ENCODE results near the gene ZP2.

Gene ZP2

DNA sequence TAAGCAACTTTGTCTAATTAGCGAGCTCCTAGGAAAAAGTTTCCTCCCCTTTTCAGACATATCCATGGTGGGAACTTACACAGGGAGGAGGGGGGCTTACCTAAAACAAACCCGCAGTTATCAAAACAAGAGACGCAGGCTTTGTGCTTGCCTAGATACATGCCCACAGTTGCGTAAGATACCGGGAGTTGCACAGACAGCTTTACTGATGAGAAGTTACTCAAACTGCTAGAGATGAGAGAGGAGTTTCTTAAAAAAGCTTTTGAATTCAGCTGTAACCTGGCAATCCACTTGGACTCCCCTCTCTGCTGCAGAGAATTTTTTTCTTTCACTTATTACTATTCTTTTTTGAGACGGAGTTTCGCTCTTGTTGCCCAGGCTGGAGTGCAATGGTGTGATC lies 6.8 kb upstream of the ZP2 start:
- Histone ChIP-seq H3K4me3 (ENCODE audit: low read length in 2 of 2) (no peak overlapping the region), H2AFZ (ENCODE audit: low read length) (no peak overlapping the region), H3K27me3 (ENCODE audit: control insufficient read depth in 3 of 3, insufficient read depth in 3 of 3, low read depth in 1 of 3, low read length in 3 of 3) (peaks cover 0 to 15% (median 0%) of the 10 kb centered on the region in 3 experiments), H2BK5ac (ENCODE audit: low read length) (no peak overlapping the region), H2AK5ac (ENCODE audit: low read depth, low read length) (no peak overlapping the region), H3K14ac (ENCODE audit: low read length) (no peak overlapping the region), H3K4me2 (ENCODE audit: insufficient read depth, low read length, poor library complexity, severe bottlenecking) (no peak overlapping the region), H4K8ac (ENCODE audit: low read depth, low read length) (no peak overlapping the region), H2BK15ac (ENCODE audit: low read length) (no peak overlapping the region), H4K91ac (ENCODE audit: low read depth, low read length, poor library complexity) (no peak overlapping the region), H3K79me1 (ENCODE audit: low read depth, low read length) (no peaks in the 10 kb centered on the region), H3K9me3 (replicated peaks in 1 of 2; ENCODE audit: control insufficient read depth in 2 of 2, insufficient read depth in 1 of 2, low read depth in 1 of 2, low read length in 2 of 2) (no peaks in the 10 kb centered on the region), H2BK120ac (ENCODE audit: low read depth, low read length) (no peak overlapping the region), H3K4ac (ENCODE audit: low read length) (no peak overlapping the region), H2BK12ac (ENCODE audit: low read length) (no peak overlapping the region), H3K23ac (ENCODE audit: low read depth, low read length, poor library complexity) (no peak overlapping the region), H3K9ac (ENCODE audit: low read depth, low read length, poor library complexity) (no peak overlapping the region), H3K4me1 (ENCODE audit: control insufficient read depth in 2 of 2, insufficient read depth in 1 of 2, low read depth in 1 of 2, low read length in 2 of 2) (peaks cover 0 to 4% of the 10 kb centered on the region in 2 donors), H3K27ac (replicated peaks; ENCODE audit: low read length) (no peak overlapping the region), H3K18ac (ENCODE audit: low read length) (no peak overlapping the region), H3K36me3 (replicated peaks in 1 of 2; ENCODE audit: control insufficient read depth in 2 of 2, insufficient read depth in 2 of 2, low read length in 2 of 2) (no peaks in the 10 kb centered on the region)
- WGBS, 2 donors (ENCODE audit: extremely low coverage in 2 of 2, insufficient read length in 2 of 2, insufficient replicate concordance in 1 of 2), result no CpG with 5 or more reads among the region's 7 CpGs
- no peak for DNase-seq (ENCODE audit: low spot score)

DNA sequence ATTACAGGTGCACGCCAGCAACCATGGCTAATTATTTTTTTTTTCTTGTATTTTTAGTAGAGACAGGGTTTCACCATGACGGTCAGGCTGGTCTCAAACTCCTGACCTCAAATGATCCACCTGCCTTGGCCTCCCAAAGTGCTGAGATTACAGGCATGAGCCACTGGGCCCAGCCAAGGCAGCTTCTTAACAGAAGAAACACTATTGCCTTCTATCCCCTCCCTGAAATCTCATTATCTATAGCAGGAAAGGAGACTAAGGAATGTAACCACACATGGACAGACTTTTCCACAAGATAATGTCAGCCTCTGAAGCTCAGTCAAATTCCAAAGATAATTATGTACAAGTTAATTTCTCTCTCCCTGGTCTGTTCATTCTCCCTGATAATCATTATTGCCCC lies 5.7 kb upstream of the ZP2 start:
- no peak overlapping the region for H2BK120ac ChIP-seq (ENCODE audit: low read depth, low read length)
- no peaks in the 10 kb centered on the region for H3K79me1 ChIP-seq (ENCODE audit: low read depth, low read length)
- no peak for DNase-seq (ENCODE audit: low spot score)
- H3K9ac ChIP-seq (ENCODE audit: low read depth, low read length, poor library complexity), result no peak overlapping the region
- no peaks in the 10 kb centered on the region for H3K9me3 ChIP-seq (replicated peaks in 1 of 2; ENCODE audit: control insufficient read depth in 2 of 2, insufficient read depth in 1 of 2, low read depth in 1 of 2, low read length in 2 of 2)
- no peaks in the 10 kb centered on the region for H3K4me1 ChIP-seq (ENCODE audit: control insufficient read depth in 2 of 2, insufficient read depth in 1 of 2, low read depth in 1 of 2, low read length in 2 of 2)
- no peak overlapping the region for H2BK5ac ChIP-seq (ENCODE audit: low read length)
- H3K27me3 ChIP-seq (ENCODE audit: control insufficient read depth in 3 of 3, insufficient read depth in 3 of 3, low read depth in 1 of 3, low read length in 3 of 3), result peaks cover 0 to 8% (median 0%) of the 10 kb centered on the region in 3 experiments
- H3K4me2 ChIP-seq (ENCODE audit: insufficient read depth, low read length, poor library complexity, severe bottlenecking), result no peak overlapping the region
- no peak overlapping the region for H3K23ac ChIP-seq (ENCODE audit: low read depth, low read length, poor library complexity)
- WGBS, 2 donors (ENCODE audit: extremely low coverage in 2 of 2, insufficient read length in 2 of 2, insufficient replicate concordance in 1 of 2), result no CpG with 5 or more reads among the region's 2 CpGs
- no peak overlapping the region for H2AK5ac ChIP-seq (ENCODE audit: low read depth, low read length)
- H2AFZ ChIP-seq (ENCODE audit: low read length), result no peak overlapping the region
- no peak overlapping the region for H3K14ac ChIP-seq (ENCODE audit: low read length)
- H3K4me3 ChIP-seq (ENCODE audit: low read length in 2 of 2), result no peak overlapping the region
- H3K4ac ChIP-seq (ENCODE audit: low read length), result no peak overlapping the region
- no peak overlapping the region for H3K18ac ChIP-seq (ENCODE audit: low read length)
- H2BK15ac ChIP-seq (ENCODE audit: low read length), result no peak overlapping the region
- H3K36me3 ChIP-seq (replicated peaks in 1 of 2; ENCODE audit: control insufficient read depth in 2 of 2, insufficient read depth in 2 of 2, low read length in 2 of 2), result no peaks in the 10 kb centered on the region
- no peak overlapping the region for H2BK12ac ChIP-seq (ENCODE audit: low read length)
- H4K91ac ChIP-seq (ENCODE audit: low read depth, low read length, poor library complexity), result no peak overlapping the region
- H3K27ac ChIP-seq (replicated peaks; ENCODE audit: low read length), result no peak overlapping the region
- no peak overlapping the region for H4K8ac ChIP-seq (ENCODE audit: low read depth, low read length)

DNA sequence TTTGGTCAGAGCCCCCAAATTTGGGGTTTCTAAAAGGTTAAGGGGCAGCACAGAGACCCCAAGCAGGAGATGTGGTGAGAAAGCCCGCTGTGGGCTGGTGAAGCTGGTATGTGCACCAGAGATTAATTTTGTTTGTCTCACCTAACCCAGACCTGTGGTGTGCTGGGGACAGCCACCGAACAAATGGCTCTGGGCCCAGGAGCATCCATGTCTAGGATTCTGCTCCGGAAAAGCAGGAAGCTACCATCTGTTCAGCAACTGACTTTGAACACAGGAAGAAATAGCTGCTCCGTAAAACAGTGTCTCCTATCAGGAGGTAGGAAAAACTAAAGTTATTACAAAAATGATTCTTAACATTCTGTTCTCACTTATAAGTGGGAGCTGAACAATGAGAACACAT lies 2.7 kb upstream of the ZP2 start:
- H4K8ac ChIP-seq (ENCODE audit: low read depth, low read length), result no peak overlapping the region
- H3K27ac ChIP-seq (replicated peaks; ENCODE audit: low read length), result no peak overlapping the region
- no CpG with 5 or more reads among the region's 4 CpGs for WGBS, 2 donors (ENCODE audit: extremely low coverage in 2 of 2, insufficient read length in 2 of 2, insufficient replicate concordance in 1 of 2)
- no peaks in the 10 kb centered on the region for H3K9me3 ChIP-seq (replicated peaks in 1 of 2; ENCODE audit: control insufficient read depth in 2 of 2, insufficient read depth in 1 of 2, low read depth in 1 of 2, low read length in 2 of 2)
- no peak overlapping the region for H3K23ac ChIP-seq (ENCODE audit: low read depth, low read length, poor library complexity)
- no peak overlapping the region for H3K14ac ChIP-seq (ENCODE audit: low read length)
- no peak overlapping the region for H3K4ac ChIP-seq (ENCODE audit: low read length)
- H3K18ac ChIP-seq (ENCODE audit: low read length), result no peak overlapping the region
- no peaks in the 10 kb centered on the region for H3K79me1 ChIP-seq (ENCODE audit: low read depth, low read length)
- no peak overlapping the region for H2BK15ac ChIP-seq (ENCODE audit: low read length)
- H3K9ac ChIP-seq (ENCODE audit: low read depth, low read length, poor library complexity), result no peak overlapping the region
- DNase-seq (ENCODE audit: low spot score), result no peak
- no peaks in the 10 kb centered on the region for H3K4me1 ChIP-seq (ENCODE audit: control insufficient read depth in 2 of 2, insufficient read depth in 1 of 2, low read depth in 1 of 2, low read length in 2 of 2)
- no peak overlapping the region for H2BK5ac ChIP-seq (ENCODE audit: low read length)
- H4K91ac ChIP-seq (ENCODE audit: low read depth, low read length, poor library complexity), result no peak overlapping the region
- peaks cover 0 to 11% (median 0%) of the 10 kb centered on the region in 3 experiments for H3K27me3 ChIP-seq (ENCODE audit: control insufficient read depth in 3 of 3, insufficient read depth in 3 of 3, low read depth in 1 of 3, low read length in 3 of 3)
- no peak overlapping the region for H3K4me2 ChIP-seq (ENCODE audit: insufficient read depth, low read length, poor library complexity, severe bottlenecking)
- no peak overlapping the region for H3K4me3 ChIP-seq (ENCODE audit: low read length in 2 of 2)
- H3K36me3 ChIP-seq (replicated peaks in 1 of 2; ENCODE audit: control insufficient read depth in 2 of 2, insufficient read depth in 2 of 2, low read length in 2 of 2), result no peaks in the 10 kb centered on the region
- H2AFZ ChIP-seq (ENCODE audit: low read length), result peak overlapping the region; percentile 17
- no peak overlapping the region for H2BK120ac ChIP-seq (ENCODE audit: low read depth, low read length)
- no peak overlapping the region for H2AK5ac ChIP-seq (ENCODE audit: low read depth, low read length)
- H2BK12ac ChIP-seq (ENCODE audit: low read length), result no peak overlapping the region

DNA sequence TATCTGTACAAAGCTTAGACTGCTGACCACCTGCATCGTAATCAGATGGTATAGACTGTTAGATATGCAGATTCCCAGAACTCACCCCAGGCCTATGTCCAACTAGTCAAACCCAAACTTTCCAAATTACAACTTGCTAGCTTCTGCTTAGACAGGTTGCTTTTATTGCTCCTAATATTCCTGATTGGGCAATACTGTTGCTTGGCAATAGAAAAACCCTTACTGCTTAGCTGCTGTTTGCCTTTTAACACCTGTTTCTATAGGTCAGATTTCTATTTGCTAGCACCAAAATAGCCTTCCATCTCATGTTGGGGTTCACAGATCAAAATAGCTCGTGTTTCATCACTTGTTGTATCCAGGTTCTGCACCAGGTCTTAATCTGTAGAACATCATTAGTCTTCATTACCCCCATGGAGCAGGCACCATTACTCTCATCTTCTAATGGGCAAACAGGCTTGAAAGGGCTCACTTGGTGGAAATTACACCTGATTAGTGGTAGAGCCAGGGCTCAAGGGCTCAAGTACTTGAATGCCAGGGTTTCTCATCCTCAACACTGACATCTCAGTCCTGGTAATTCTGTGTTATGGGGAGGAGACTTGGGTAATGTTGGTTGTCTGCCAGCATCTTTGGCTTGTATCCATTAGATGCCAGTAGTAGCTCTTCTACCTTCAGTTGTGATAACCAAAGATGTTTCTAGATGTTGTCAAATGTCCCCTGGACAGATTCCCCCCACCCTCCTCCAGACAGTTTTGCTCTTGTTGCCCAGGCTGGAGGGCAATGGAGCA lies 2.7 kb downstream of the ZP2 start:
- DNase-seq (ENCODE audit: low spot score), result no peak
- Histone ChIP-seq H3K36me3 (replicated peaks in 1 of 2; ENCODE audit: control insufficient read depth in 2 of 2, insufficient read depth in 2 of 2, low read length in 2 of 2) (no peaks in the 10 kb centered on the region), H3K4me3 (ENCODE audit: low read length in 2 of 2) (no peak overlapping the region), H4K8ac (ENCODE audit: low read depth, low read length) (no peak overlapping the region), H3K9me3 (replicated peaks in 1 of 2; ENCODE audit: control insufficient read depth in 2 of 2, insufficient read depth in 1 of 2, low read depth in 1 of 2, low read length in 2 of 2) (peaks cover 0 to 1% of the 10 kb centered on the region in 2 donors), H3K23ac (ENCODE audit: low read depth, low read length, poor library complexity) (no peak overlapping the region), H3K4me1 (ENCODE audit: control insufficient read depth in 2 of 2, insufficient read depth in 1 of 2, low read depth in 1 of 2, low read length in 2 of 2) (no peaks in the 10 kb centered on the region), H2BK120ac (ENCODE audit: low read depth, low read length) (no peak overlapping the region), H2BK15ac (ENCODE audit: low read length) (no peak overlapping the region), H3K9ac (ENCODE audit: low read depth, low read length, poor library complexity) (no peak overlapping the region), H3K4me2 (ENCODE audit: insufficient read depth, low read length, poor library complexity, severe bottlenecking) (no peak overlapping the region), H4K91ac (ENCODE audit: low read depth, low read length, poor library complexity) (no peak overlapping the region), H3K14ac (ENCODE audit: low read length) (no peak overlapping the region), H3K4ac (ENCODE audit: low read length) (no peak overlapping the region), H3K79me1 (ENCODE audit: low read depth, low read length) (no peaks in the 10 kb centered on the region), H3K27me3 (ENCODE audit: control insufficient read depth in 3 of 3, insufficient read depth in 3 of 3, low read depth in 1 of 3, low read length in 3 of 3) (peaks cover 0 to 9% (median 0%) of the 10 kb centered on the region in 3 experiments), H2BK12ac (ENCODE audit: low read length) (no peak overlapping the region), H3K18ac (ENCODE audit: low read length) (no peak overlapping the region), H2AFZ (ENCODE audit: low read length) (no peak overlapping the region), H2AK5ac (ENCODE audit: low read depth, low read length) (no peak overlapping the region), H3K27ac (replicated peaks; ENCODE audit: low read length) (no peak overlapping the region), H2BK5ac (ENCODE audit: low read length) (no peak overlapping the region)
- WGBS, 2 donors (ENCODE audit: extremely low coverage in 2 of 2, insufficient read length in 2 of 2, insufficient replicate concordance in 1 of 2), result no CpG with 5 or more reads among the region's 2 CpGs

Data from neuronal stem cell (in vitro differentiated cells).